ENCODE measurements around the gene PLCL2.

DNA sequence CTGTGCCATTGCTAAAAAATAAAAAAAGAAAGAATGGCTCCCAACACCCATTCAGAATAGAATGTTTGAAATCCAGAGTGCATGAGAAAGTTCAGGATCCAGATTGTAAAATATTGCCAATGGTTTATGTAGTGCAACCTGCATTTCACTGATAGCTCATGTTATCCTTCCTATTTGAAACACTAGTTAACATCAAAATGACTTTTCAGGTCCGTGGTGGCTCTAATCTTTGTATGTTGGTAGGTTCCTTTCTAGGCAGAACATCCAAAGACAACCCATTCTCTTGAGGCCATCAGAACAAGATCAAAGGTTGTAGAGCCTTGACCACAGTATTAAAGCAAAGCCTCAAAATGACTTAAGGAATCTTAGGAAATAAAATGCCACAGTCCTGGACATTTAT, 51.0 kb downstream of the PLCL2 start:
- no peak for TF ChIP-seq POLR2AphosphoS5 (IDR thresholded peaks at IDR 0.05)
- TF ChIP-seq POLR2A (IDR thresholded peaks at IDR 0.05): no peak
- no peak for TF ChIP-seq CTCF (IDR thresholded peaks at IDR 0.05 in 8 of 11, conservative IDR thresholded peaks at IDR 0.05 in 3 of 11)

Data from spleen (tissue), 7 donors.